Skeletal muscle satellite cell (primary cell): ENCODE measurements around the gene TAF5L.

Experiments used
- H3K27me3 ChIP-seq: 2 replicates; pipeline ENCODE4 v1.7.0; 2013; ENCODE audit warnings: low read length; ENCODE audit not compliant: control insufficient read depth, insufficient read depth
- H3K36me3 ChIP-seq: 2 replicates; pipeline ENCODE4 v1.7.0; 2013; ENCODE audit warnings: mild to moderate bottlenecking, control low read depth, low read length; ENCODE audit not compliant: insufficient read depth
- H3K4me1 ChIP-seq: 2 replicates; pipeline ENCODE4 v1.7.0; 2013; ENCODE audit warnings: low read length; ENCODE audit not compliant: control insufficient read depth, insufficient read depth
- H3K4me2 ChIP-seq: 2 replicates; pipeline ENCODE4 v1.7.0; 2013; ENCODE audit warnings: mild to moderate bottlenecking, low read length
- H3K4me3 ChIP-seq: 2 replicates; pipeline ENCODE4 v1.7.0; 2013; ENCODE audit warnings: low read length
- H3K9ac ChIP-seq: 2 replicates; pipeline ENCODE4 v1.7.0; 2013; ENCODE audit warnings: mild to moderate bottlenecking, low read depth, low read length, moderate library complexity
- H3K9me3 ChIP-seq: replicated peaks from 2 replicates; pipeline ENCODE4 v1.7.0; 2013; ENCODE audit warnings: mild to moderate bottlenecking, control low read depth, low read length

TAF5L gene

GRCh38 chr1:229657993-229658755 is 32.3 kb upstream of the TAF5L start:
- Histone ChIP-seq H3K4me1 (no peaks in the 10 kb centered on the region), H3K36me3 (peaks cover 34% of the 10 kb centered on the region), H3K27me3 (no peaks in the 10 kb centered on the region), H3K4me3 (no peak overlapping the region), H3K4me2 (no peak overlapping the region), H3K9me3 (no peaks in the 10 kb centered on the region), H3K9ac (no peak overlapping the region)

DNA sequence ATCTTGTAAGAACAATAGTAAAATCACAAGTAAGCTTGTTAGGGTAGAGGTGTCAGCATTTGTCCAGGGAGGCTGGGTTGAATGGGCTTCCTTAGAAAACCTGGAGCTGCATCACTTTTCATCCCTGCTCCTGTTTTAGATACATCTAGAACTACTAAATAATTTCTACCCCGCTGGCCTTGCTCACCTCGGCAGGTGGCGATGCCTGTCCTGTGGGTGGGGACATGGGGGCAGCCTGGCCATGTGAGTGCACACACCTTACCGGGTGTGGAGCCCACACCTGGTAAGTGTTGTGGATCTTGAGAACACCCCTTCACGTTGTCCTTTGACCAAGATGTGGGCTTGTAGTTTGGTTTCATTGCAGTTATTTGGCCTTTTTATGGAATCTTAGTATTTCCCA is 29.9 kb upstream of the TAF5L start:
- no peak overlapping the region for H3K4me3 ChIP-seq
- no peaks in the 10 kb centered on the region for H3K27me3 ChIP-seq
- H3K36me3 ChIP-seq = peaks cover 42% of the 10 kb centered on the region
- H3K4me2 ChIP-seq = no peak overlapping the region
- no peaks in the 10 kb centered on the region for H3K4me1 ChIP-seq
- no peaks in the 10 kb centered on the region for H3K9me3 ChIP-seq
- H3K9ac ChIP-seq = no peak overlapping the region

- no peaks in the 10 kb centered on the region for H3K27me3 ChIP-seq
- peaks cover 50% of the 10 kb centered on the region for H3K36me3 ChIP-seq
- H3K4me3 ChIP-seq = no peak overlapping the region
- H3K9ac ChIP-seq = no peak overlapping the region
- H3K4me2 ChIP-seq = no peak overlapping the region
- no peaks in the 10 kb centered on the region for H3K4me1 ChIP-seq
- no peaks in the 10 kb centered on the region for H3K9me3 ChIP-seq
These were observed 27.5 kb upstream of the TAF5L start for GRCh38 chr1:229653420-229653819.

GRCh38 chr1:229651546-229651945 is 25.6 kb upstream of the TAF5L start:
- Histone ChIP-seq H3K27me3 (no peaks in the 10 kb centered on the region), H3K4me3 (no peak overlapping the region), H3K9me3 (no peaks in the 10 kb centered on the region), H3K4me1 (no peaks in the 10 kb centered on the region), H3K9ac (no peak overlapping the region), H3K36me3 (peaks cover 58% of the 10 kb centered on the region), H3K4me2 (no peak overlapping the region)

- H3K9me3 ChIP-seq = no peaks in the 10 kb centered on the region
- no peak overlapping the region for H3K4me3 ChIP-seq
- no peaks in the 10 kb centered on the region for H3K27me3 ChIP-seq
- H3K9ac ChIP-seq = no peak overlapping the region
- H3K4me1 ChIP-seq = no peaks in the 10 kb centered on the region
- peaks cover 69% of the 10 kb centered on the region for H3K36me3 ChIP-seq
- no peak overlapping the region for H3K4me2 ChIP-seq
These were observed 24.1 kb upstream of the TAF5L start for GRCh38 chr1:229650045-229650444.

GRCh38 chr1:229648406-229648805 is 22.5 kb upstream of the TAF5L start:
- peaks cover 73% of the 10 kb centered on the region for H3K36me3 ChIP-seq
- no peak overlapping the region for H3K4me3 ChIP-seq
- no peaks in the 10 kb centered on the region for H3K4me1 ChIP-seq
- H3K27me3 ChIP-seq = no peaks in the 10 kb centered on the region
- no peak overlapping the region for H3K4me2 ChIP-seq
- no peaks in the 10 kb centered on the region for H3K9me3 ChIP-seq
- no peak overlapping the region for H3K9ac ChIP-seq

GRCh38 chr1:229645324-229645993 is 19.5 kb upstream of the TAF5L start:
- Histone ChIP-seq H3K4me3 (no peak overlapping the region), H3K4me2 (no peak overlapping the region), H3K9ac (no peak overlapping the region), H3K9me3 (no peaks in the 10 kb centered on the region), H3K27me3 (no peaks in the 10 kb centered on the region), H3K36me3 (peaks cover 62% of the 10 kb centered on the region), H3K4me1 (no peaks in the 10 kb centered on the region)

- Histone ChIP-seq H3K4me1 (no peaks in the 10 kb centered on the region), H3K36me3 (peaks cover 53% of the 10 kb centered on the region), H3K9me3 (no peaks in the 10 kb centered on the region), H3K4me3 (no peak overlapping the region), H3K27me3 (no peaks in the 10 kb centered on the region), H3K4me2 (no peak overlapping the region), H3K9ac (no peak overlapping the region)
These were observed 18.2 kb upstream of the TAF5L start for GRCh38 chr1:229643996-229644745.

GRCh38 chr1:229642970-229643369 is 17.0 kb upstream of the TAF5L start:
- Histone ChIP-seq H3K9ac (no peak overlapping the region), H3K36me3 (peaks cover 45% of the 10 kb centered on the region), H3K4me3 (no peak overlapping the region), H3K4me2 (no peak overlapping the region), H3K4me1 (no peaks in the 10 kb centered on the region), H3K9me3 (no peaks in the 10 kb centered on the region), H3K27me3 (no peaks in the 10 kb centered on the region)

DNA sequence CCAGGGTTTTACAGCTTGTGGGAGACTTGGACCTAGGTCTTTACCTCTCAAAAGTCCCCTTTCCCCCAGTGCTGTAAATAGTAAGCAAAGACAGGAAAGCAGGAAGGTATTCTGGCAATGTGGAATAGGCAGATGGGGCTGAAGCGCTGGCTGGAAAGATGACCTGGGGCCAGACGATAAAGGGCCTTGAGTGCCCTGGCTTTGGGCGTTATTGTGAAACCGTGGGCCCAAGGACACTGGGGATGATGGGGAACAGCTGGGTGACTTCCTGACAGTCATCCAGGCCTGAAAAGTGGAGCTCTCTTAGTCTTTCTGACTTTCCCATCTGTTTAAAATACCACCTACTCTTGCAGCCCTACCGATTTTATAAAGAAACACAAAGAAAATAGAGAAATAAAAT is 16.5 kb upstream of the TAF5L start:
- H3K36me3 ChIP-seq = peaks cover 45% of the 10 kb centered on the region
- H3K9me3 ChIP-seq = no peaks in the 10 kb centered on the region
- no peak overlapping the region for H3K9ac ChIP-seq
- no peak overlapping the region for H3K4me3 ChIP-seq
- H3K4me1 ChIP-seq = no peaks in the 10 kb centered on the region
- no peak overlapping the region for H3K4me2 ChIP-seq
- H3K27me3 ChIP-seq = no peaks in the 10 kb centered on the region

DNA sequence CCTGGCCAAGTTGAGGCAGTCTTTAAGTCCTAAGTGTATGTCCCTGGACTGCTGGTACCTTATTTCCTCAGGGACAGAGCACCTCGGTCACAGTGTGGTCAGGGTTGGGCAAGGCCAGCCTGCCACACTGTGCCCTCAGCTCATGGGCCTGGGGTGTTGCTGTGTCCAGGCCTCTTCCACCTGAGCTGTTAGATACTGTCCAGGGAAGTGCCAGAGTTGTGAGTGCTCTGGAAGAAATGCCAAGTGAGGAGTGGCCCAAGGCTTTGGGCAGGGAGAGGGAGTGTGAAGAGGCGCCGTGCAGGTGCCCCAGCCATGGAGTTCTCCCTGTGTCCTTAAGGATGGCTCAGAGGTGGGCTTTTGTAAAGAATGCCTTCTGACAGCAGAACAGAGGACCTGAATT is 15.4 kb upstream of the TAF5L start:
- no peak overlapping the region for H3K9ac ChIP-seq
- H3K4me2 ChIP-seq = no peak overlapping the region
- no peak overlapping the region for H3K4me3 ChIP-seq
- no peaks in the 10 kb centered on the region for H3K4me1 ChIP-seq
- no peaks in the 10 kb centered on the region for H3K9me3 ChIP-seq
- H3K27me3 ChIP-seq = no peaks in the 10 kb centered on the region
- H3K36me3 ChIP-seq = peaks cover 49% of the 10 kb centered on the region
